Breast epithelium (tissue), 3 donors: ENCODE data around the gene LONP2.

Source experiments
- POLR2A ChIP-seq: fragments of 450-650 bp; IDR thresholded peaks from one replicate; pipeline ENCODE4 v1.6.1; 2016; ENCODE audit warnings: antibody characterized with exemption, mild to moderate bottlenecking, moderate library complexity
- POLR2AphosphoS5 ChIP-seq, 3 donors: sonication (generic); formaldehyde crosslinking; IDR thresholded peaks; one replicate each; pipeline ENCODE4 v1.6.1; 2017; ENCODE audit warnings: antibody characterized with exemption in 3 of 3
- TF ChIP-seq, protein P1 (sequence below), 3 donors: fragments of 450-650 bp; IDR thresholded peaks; one replicate each; pipeline ENCODE4 v1.5.1; 2016 to 2017; ENCODE audit warnings: antibody characterized with exemption in 3 of 3, mild to moderate bottlenecking in 3 of 3, moderate library complexity in 3 of 3

DNA sequence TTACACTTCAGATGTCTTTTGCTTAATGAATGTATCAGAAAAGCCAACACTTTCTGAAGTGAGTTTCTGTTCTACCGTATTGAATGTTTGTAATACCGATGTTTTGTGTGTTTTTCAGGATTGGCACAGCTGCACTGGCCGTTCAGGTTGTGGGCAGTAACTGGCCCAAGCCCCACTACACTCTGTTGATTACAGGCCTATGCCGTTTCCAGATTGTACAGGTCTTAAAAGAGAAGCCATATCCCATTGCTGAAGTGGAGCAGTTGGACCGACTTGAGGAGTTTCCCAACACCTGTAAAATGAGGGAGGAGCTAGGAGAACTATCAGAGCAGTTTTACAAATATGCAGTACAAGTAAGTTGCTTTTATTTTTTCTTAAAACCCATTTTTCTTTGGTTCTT lies 7.9 kb downstream of the LONP2 start:
- TF ChIP-seq POLR2A (no peak), POLR2AphosphoS5 (IDR thresholded peaks at IDR 0.05) (no peak)
- TF ChIP-seq, protein P1, sequence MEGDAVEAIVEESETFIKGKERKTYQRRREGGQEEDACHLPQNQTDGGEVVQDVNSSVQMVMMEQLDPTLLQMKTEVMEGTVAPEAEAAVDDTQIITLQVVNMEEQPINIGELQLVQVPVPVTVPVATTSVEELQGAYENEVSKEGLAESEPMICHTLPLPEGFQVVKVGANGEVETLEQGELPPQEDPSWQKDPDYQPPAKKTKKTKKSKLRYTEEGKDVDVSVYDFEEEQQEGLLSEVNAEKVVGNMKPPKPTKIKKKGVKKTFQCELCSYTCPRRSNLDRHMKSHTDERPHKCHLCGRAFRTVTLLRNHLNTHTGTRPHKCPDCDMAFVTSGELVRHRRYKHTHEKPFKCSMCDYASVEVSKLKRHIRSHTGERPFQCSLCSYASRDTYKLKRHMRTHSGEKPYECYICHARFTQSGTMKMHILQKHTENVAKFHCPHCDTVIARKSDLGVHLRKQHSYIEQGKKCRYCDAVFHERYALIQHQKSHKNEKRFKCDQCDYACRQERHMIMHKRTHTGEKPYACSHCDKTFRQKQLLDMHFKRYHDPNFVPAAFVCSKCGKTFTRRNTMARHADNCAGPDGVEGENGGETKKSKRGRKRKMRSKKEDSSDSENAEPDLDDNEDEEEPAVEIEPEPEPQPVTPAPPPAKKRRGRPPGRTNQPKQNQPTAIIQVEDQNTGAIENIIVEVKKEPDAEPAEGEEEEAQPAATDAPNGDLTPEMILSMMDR (IDR thresholded peaks at IDR 0.05) = no peak
